Left lung (tissue), 10 donors: ENCODE data around the gene EID1. TPM values are rescaled to one million over a fixed set of nuclear protein-coding genes. Genes with fewer than 3 reads are reported as not detected.

Experiments
- ATAC-seq: fragments of 200-7000 bp; cut with Tn5 transposase; one replicate; pipeline ENCODE4 v1.9.1; 2020; ENCODE audit warnings: moderate library complexity
- DNase-seq, 4 donors: peaks; one replicate each; pipeline ENCODE4 v3.0.0-alpha.2; 2013 to 2020
- H3K27ac ChIP-seq, 2 donors: fragments of 200-600 bp; sonication (generic) in 1 of 2; one replicate each; pipeline versions ENCODE4 v1.5.0 to v1.8.0; 2020 to 2021
- H3K27me3 ChIP-seq, 2 donors: fragments of 200-600 bp; sonication (generic) in 1 of 2; one replicate each; pipeline versions ENCODE4 v1.5.0 to v1.8.0; 2020 to 2021
- H3K36me3 ChIP-seq, 2 donors: fragments of 200-600 bp; sonication (generic) in 1 of 2; one replicate each; pipeline versions ENCODE4 v1.5.0 to v1.8.0; 2020 to 2021
- H3K4me1 ChIP-seq, 2 donors: fragments of 200-600 bp; one replicate each; pipeline ENCODE4 v1.8.0; 2021
- H3K4me3 ChIP-seq, 2 donors: fragments of 200-600 bp; sonication (generic) in 1 of 2; one replicate each; pipeline versions ENCODE4 v1.5.0 to v1.8.0; 2020 to 2021; ENCODE audit warnings: mild to moderate bottlenecking in 1 of 2
- H3K9me3 ChIP-seq, 2 donors: fragments of 200-600 bp; sonication (generic) in 1 of 2; one replicate each; pipeline versions ENCODE4 v1.5.0 to v1.8.0; 2020 to 2021
- CTCF ChIP-seq, 2 donors: fragments of 200-600 bp; sonication (generic) in 1 of 2; IDR thresholded peaks; one replicate each; pipeline versions ENCODE4 v1.5.0 to v1.8.0; 2021; ENCODE audit warnings: antibody characterized with exemption in 2 of 2
- intact Hi-C, 2 donors: fragments of 100-400 bp; cut with DNase I; formaldehyde crosslinking; loops; one replicate each; pipeline versions ENCODE4 v1.11.2 to v1.14.2; 2022
- polyA plus RNA-seq, 6 donors: library from polyadenylated mRNA; unstranded; fragments of 120-200 nt; gene quantifications; one replicate each; pipeline ENCODE4 v1.2.1, GENCODE V29; 2013; ENCODE audit not compliant: insufficient read length in 6 of 6
- total RNA-seq, 2 donors: library from RNA; stranded (reverse); fragmentation: NEBNext Ultra II Directional; extraction: Animal tissue kit (Norgen Biotek cat#: 25700); gene quantifications; one replicate each; pipeline ENCODE4 v1.2.1, GENCODE V29; 2021
- donor health status: DM: no; HTN: yes; CAD: no.
- donor health status: DM: no; HTN: no; CAD: no.

The EID1 gene
- total and polyA plus RNA-seq, 8 donors: 80.2 to 301 (median 274) TPM

DNA sequence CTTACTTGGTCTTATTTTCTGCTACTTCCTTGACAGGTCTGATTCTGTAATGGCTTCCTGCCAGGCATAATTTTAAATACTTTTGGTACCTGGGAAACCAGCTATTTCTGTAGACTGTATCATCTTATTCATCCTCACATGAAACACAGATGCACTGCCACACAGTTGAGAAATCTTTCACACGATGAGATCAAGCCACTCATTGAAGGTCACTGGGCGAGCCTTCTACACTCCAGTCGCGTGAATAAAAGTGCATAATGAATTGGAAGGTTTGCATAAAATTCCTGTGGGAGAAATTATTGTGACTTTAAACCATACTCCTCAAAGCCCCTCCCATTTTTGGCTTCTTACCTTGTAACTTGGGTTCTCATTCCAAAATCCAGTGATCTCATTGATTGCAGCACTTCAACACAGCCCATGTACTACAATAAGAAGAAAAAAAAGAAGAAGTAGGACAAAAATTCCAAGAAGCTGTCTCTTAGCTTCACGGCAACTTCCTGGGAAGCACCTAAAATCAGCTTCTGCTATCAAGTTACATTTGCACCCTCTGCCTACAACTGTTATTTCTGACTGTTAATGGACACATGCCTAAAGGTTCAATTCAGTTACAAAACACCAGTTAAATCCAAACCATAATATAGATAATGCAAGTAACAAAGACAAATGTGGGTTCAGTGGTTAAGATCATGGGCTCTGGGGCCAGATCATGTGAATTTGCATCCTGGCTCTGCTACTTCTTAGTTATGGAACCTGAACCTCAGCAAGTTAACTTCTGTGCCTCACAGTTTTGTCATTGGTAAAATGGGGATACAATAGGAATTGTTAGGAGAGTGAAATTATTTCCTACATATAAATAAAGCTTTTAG lies 46.8 kb downstream of the EID1 start:
- no peak for DNase-seq
- Histone ChIP-seq H3K27me3 (peaks cover 0 to 8% of the 10 kb centered on the region in 2 donors), H3K9me3 (no peaks in the 10 kb centered on the region), H3K36me3 (no peaks in the 10 kb centered on the region), H3K27ac (no peak overlapping the region), H3K4me1 (no peaks in the 10 kb centered on the region), H3K4me3 (no peak overlapping the region)
- no peak for ATAC-seq
- intact Hi-C loops: no loop called here
- no peak for TF ChIP-seq CTCF (IDR thresholded peaks at IDR 0.05)

DNA sequence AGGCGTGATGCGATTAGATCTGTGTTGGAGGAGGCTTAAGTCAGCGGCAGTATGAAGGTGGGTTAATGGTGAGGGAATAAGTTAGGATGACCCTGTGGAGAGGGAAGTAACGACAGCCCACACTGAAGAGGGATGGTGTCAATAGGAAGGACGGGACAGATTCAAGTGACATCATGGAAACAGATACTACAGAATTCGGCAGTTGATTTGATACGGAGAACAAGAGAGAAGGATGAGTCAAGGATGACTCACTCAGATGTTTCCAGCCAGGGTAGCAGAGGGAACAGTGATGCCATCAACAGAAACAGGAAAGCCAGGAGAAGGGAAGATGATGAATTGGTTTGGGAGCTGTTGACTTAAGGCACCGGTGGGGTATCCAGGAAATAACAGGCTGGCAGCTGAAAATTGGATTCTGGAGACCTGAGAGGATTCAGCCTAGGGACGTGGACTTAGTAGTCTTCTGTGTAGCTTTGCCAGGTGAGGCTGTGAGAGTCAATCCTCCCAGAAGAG lies 47.8 kb downstream of the EID1 start:
- Histone ChIP-seq H3K27ac (no peak overlapping the region), H3K4me3 (no peak overlapping the region), H3K36me3 (no peaks in the 10 kb centered on the region), H3K4me1 (no peaks in the 10 kb centered on the region), H3K27me3 (peaks cover 0 to 8% of the 10 kb centered on the region in 2 donors), H3K9me3 (no peaks in the 10 kb centered on the region)
- ATAC-seq (no peak), DNase-seq (no peak)
- no peak for TF ChIP-seq CTCF (IDR thresholded peaks at IDR 0.05)
- intact Hi-C loops: no loop called here

- TF ChIP-seq CTCF (IDR thresholded peaks at IDR 0.05): no peak
- Histone ChIP-seq H3K4me3 (no peak overlapping the region), H3K9me3 (no peaks in the 10 kb centered on the region), H3K27ac (no peak overlapping the region), H3K27me3 (peaks cover 0 to 8% of the 10 kb centered on the region in 2 donors), H3K36me3 (no peaks in the 10 kb centered on the region), H3K4me1 (no peaks in the 10 kb centered on the region)
- intact Hi-C loops: no loop called here
- ATAC-seq (no peak), DNase-seq (no peak)
Measured at GRCh38 chr15:48928877-48929538, 51.1 kb downstream of the EID1 start.

DNA sequence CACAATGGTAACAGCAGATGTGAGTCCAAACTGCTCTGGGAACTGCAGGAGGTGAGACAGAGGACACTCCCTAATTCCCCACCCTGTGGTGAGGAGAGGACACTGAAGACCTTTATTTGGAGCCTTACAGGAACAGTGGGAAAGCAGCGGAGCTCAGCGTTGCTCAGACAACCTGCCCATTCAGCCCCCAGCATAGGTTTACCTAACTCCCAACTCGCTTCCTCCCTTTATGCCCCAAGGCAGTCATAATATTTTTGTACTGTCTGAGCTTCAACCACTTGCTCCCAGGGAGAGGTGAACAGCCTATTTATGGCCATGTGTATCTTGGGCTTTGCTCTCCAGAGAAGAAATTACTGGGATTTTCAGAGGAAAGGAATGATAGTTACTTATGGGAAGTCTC lies 51.7 kb downstream of the EID1 start:
- TF ChIP-seq CTCF (IDR thresholded peaks at IDR 0.05): no peak
- H3K27me3 ChIP-seq: peaks cover 0 to 8% of the 10 kb centered on the region in 2 donors
- no peak overlapping the region for H3K4me3 ChIP-seq
- ATAC-seq (no peak), DNase-seq (no peak)
- intact Hi-C loops: no loop called here
- H3K27ac ChIP-seq: no peak overlapping the region
- H3K9me3 ChIP-seq: no peaks in the 10 kb centered on the region
- no peaks in the 10 kb centered on the region for H3K4me1 ChIP-seq
- H3K36me3 ChIP-seq: no peaks in the 10 kb centered on the region

Other genes with a start within 250 kb of the EID1 start
- gene FBN1, start 232.4 kb upstream of the EID1 start, total RNA-seq: 100 to 1,000 TPM in 1 of 2 donors, 10 to 100 TPM in 1; 91.5 to 144 TPM
- gene FBN1, start 232.4 kb upstream of the EID1 start, polyA plus RNA-seq: 100 to 1,000 TPM in 2 of 6 donors, 10 to 100 TPM in 4; 83.1 to 103 (median 93.5) TPM
- 1 to 10 TPM; 4.1 to 6.6 TPM for gene CEP152, start 67.1 kb upstream of the EID1 start, total RNA-seq
- 10 to 100 TPM in 4 of 6 donors, 1 to 10 TPM in 2; 8.5 to 13.8 (median 11.0) TPM for gene CEP152, start 67.1 kb upstream of the EID1 start, polyA plus RNA-seq
- gene SHC4, start 85.8 kb downstream of the EID1 start, total RNA-seq: under 1 TPM; 0.44 to 0.47 TPM
- 1 to 10 TPM in 4 of 6 donors, under 1 TPM in 2; 0.74 to 1.4 (median 1.0) TPM for gene SHC4, start 85.8 kb downstream of the EID1 start, polyA plus RNA-seq
- gene SECISBP2L, start 168.3 kb downstream of the EID1 start, total RNA-seq: 100 to 1,000 TPM in 1 of 2 donors, 10 to 100 TPM in 1; 79.8 to 106 TPM
- gene SECISBP2L, start 168.3 kb downstream of the EID1 start, polyA plus RNA-seq: 10 to 100 TPM; 69.6 to 91.3 (median 72.9) TPM